Right lobe of liver (tissue), 6 donors: ENCODE results near the gene NDUFA11. TPM values are rescaled to one million over a fixed set of nuclear protein-coding genes. Genes with fewer than 3 reads are reported as not detected.

ENCODE experiments used
- ATAC-seq, 4 donors: fragments of 200-7000 bp; cut with Tn5 transposase; one replicate each; pipeline ENCODE4 v1.9.1; 2020; ENCODE audit warnings: mild to moderate bottlenecking in 4 of 4, moderate library complexity in 4 of 4
- DNase-seq, 3 donors: peaks; one replicate each; pipeline ENCODE4 v3.0.0-alpha.2; 2020
- H3K27ac ChIP-seq, 3 donors: fragments of 200-600 bp; one replicate each; pipeline ENCODE4 v1.8.0; 2022
- H3K27me3 ChIP-seq, 2 donors: fragments of 200-600 bp; one replicate each; pipeline ENCODE4 v1.8.0; 2022
- H3K36me3 ChIP-seq, 4 donors: fragments of 200-600 bp; sonication (generic) in 1 of 4; one replicate each; pipeline versions ENCODE4 v1.5.1 to v1.8.0; 2017 to 2022; ENCODE audit warnings: control low read depth in 1 of 4
- H3K4me1 ChIP-seq, 4 donors: fragments of 200-600 bp; sonication (generic) in 1 of 4; one replicate each; pipeline versions ENCODE4 v1.5.1 to v1.8.0; 2017 to 2022; ENCODE audit warnings: control low read depth in 1 of 4
- H3K4me3 ChIP-seq, 3 donors: fragments of 200-600 bp; one replicate each; pipeline ENCODE4 v1.8.0; 2022
- H3K9me3 ChIP-seq, 4 donors: fragments of 200-600 bp; sonication (generic) in 1 of 4; one replicate each; pipeline versions ENCODE4 v1.5.1 to v1.8.0; 2017 to 2022; ENCODE audit warnings: control low read depth in 1 of 4
- CTCF ChIP-seq, 4 donors: fragments of 200-600 bp in 3 of 4; fragments of 450-650 bp in 1 of 4; IDR thresholded peaks; one replicate each; pipeline versions ENCODE4 v1.5.1 to v1.8.0; 2016 to 2022; ENCODE audit warnings: antibody characterized with exemption in 4 of 4, mild to moderate bottlenecking in 2 of 4
- POLR2A ChIP-seq: fragments of 450-650 bp; IDR thresholded peaks from one replicate; pipeline ENCODE4 v1.6.1; 2017; ENCODE audit warnings: antibody characterized with exemption, mild to moderate bottlenecking
- WGBS: methylation state at CpG from one replicate; pipeline ENCODE4 v1.1.6; 2018; ENCODE audit warnings: low coverage, low lambda C conversion rate; ENCODE audit not compliant: insufficient coverage; ENCODE audit errors: missing lambda C conversion rate; 5-methylcytosine and 5-hydroxymethylcytosine counted together
- intact Hi-C, 2 donors: fragments of 100-400 bp; cut with DNase I; formaldehyde crosslinking; loops; one replicate each; pipeline versions ENCODE4 v1.11.2 to v1.14.1; 2022
- total RNA-seq, 6 experiments: library from RNA; depleted of rRNA in 2 of 6; stranded (reverse); fragments of >200 nt in 2 of 6; fragmentation: NEBNext Ultra II Directional in 3 of 6; extraction: Animal tissue kit (Norgen Biotek cat#: 25700) in 3 of 6; gene quantifications; one replicate each; pipeline versions ENCODE4 v1.1.0 to v1.2.4, GENCODE V29; 2016 to 2023
- donor health status: DM: no; HTN: yes; CAD: no.
- donor health status: DM: no; HTN: no; CAD: no.
- donor health status: DM: no; HTN: no; CAD: no.
- donor health status: DM: no; HTN: yes; CAD: no.
- donor health status: DM: no; HTN: yes; CAD: no.

NDUFA11 gene
- total RNA-seq, 6 experiments from 2014 or later, result 108 to 161 (median 157) TPM

- Histone ChIP-seq H3K9me3 (no peaks in the 10 kb centered on the region), H3K27me3 (no peaks in the 10 kb centered on the region), H3K36me3 (peaks cover 0 to 10% (median 2%) of the 10 kb centered on the region in 4 donors), H3K4me3 (no peak overlapping the region), H3K4me1 (peaks cover 0 to 27% (median 5%) of the 10 kb centered on the region in 4 donors), H3K27ac (no peak overlapping the region)
- DNase-seq, result no peak
- WGBS, result 95% methylated on average over 4 of the region's 10 CpGs
- TF ChIP-seq CTCF (IDR thresholded peaks at IDR 0.05) (no peak), POLR2A (no peak)
- ATAC-seq, result no peak
- intact Hi-C loops, result no loop called here
Observed at GRCh38 chr19:5943623-5944022, 40.0 kb upstream of the NDUFA11 start.

- Histone ChIP-seq H3K9me3 (no peaks in the 10 kb centered on the region), H3K4me1 (peaks cover 0 to 21% (median 5%) of the 10 kb centered on the region in 4 donors), H3K4me3 (no peak overlapping the region), H3K36me3 (peaks cover 0 to 10% (median 2%) of the 10 kb centered on the region in 4 donors), H3K27me3 (no peaks in the 10 kb centered on the region), H3K27ac (no peak overlapping the region)
- WGBS, result 92% methylated on average over 6 of the region's 10 CpGs
- TF ChIP-seq CTCF (IDR thresholded peaks at IDR 0.05) (no peak), POLR2A (no peak)
- no peak for DNase-seq
- no peak for ATAC-seq
- intact Hi-C loops, result no loop called here
Observed at GRCh38 chr19:5943045-5943444, 39.5 kb upstream of the NDUFA11 start.

GRCh38 chr19:5941673-5942072, 38.1 kb upstream of the NDUFA11 start:
- peaks cover 0 to 12% (median 6%) of the 10 kb centered on the region in 4 donors for H3K4me1 ChIP-seq
- TF ChIP-seq POLR2A (no peak), CTCF (IDR thresholded peaks at IDR 0.05) (no peak)
- peaks cover 0 to 10% (median 2%) of the 10 kb centered on the region in 4 donors for H3K36me3 ChIP-seq
- peak in 1 of 3 donors; percentile 76 for DNase-seq
- H3K4me3 ChIP-seq, result no peak overlapping the region
- peak; percentile 41 to 81 (median 64) for ATAC-seq
- no peaks in the 10 kb centered on the region for H3K9me3 ChIP-seq
- H3K27me3 ChIP-seq, result no peaks in the 10 kb centered on the region
- intact Hi-C loops, result no loop called here
- H3K27ac ChIP-seq, result no peak overlapping the region
- 80% methylated on average over 1 of the region's 11 CpGs for WGBS

GRCh38 chr19:5940260-5941208, 36.9 kb upstream of the NDUFA11 start:
- no peak overlapping the region for H3K4me3 ChIP-seq
- intact Hi-C loops, result no loop called here
- WGBS, result 90% methylated on average over 4 of the region's 21 CpGs
- H3K27me3 ChIP-seq, result no peaks in the 10 kb centered on the region
- TF ChIP-seq CTCF (IDR thresholded peaks at IDR 0.05) (no peak), POLR2A (no peak)
- H3K9me3 ChIP-seq, result no peaks in the 10 kb centered on the region
- ATAC-seq (no peak), DNase-seq (no peak)
- H3K4me1 ChIP-seq, result peaks cover 0 to 24% (median 12%) of the 10 kb centered on the region in 4 donors
- H3K27ac ChIP-seq, result no peak overlapping the region
- H3K36me3 ChIP-seq, result peaks cover 0 to 10% (median 2%) of the 10 kb centered on the region in 4 donors
